Neural crest cell (in vitro differentiated cells): ENCODE results near the gene KATNIP. TPM values are rescaled to one million over a fixed set of nuclear protein-coding genes. Genes with fewer than 3 reads are reported as not detected.

ENCODE experiments used
- DNase-seq: peaks from one replicate; pipeline ENCODE4 v3.0.0; 2021; ENCODE audit warnings: low read depth, mixed read lengths, low spot score
- H3K27ac Mint-ChIP-seq: one replicate; pipeline ENCODE4 v1.8.0; 2021; ENCODE audit warnings: mild to moderate bottlenecking, mixed read lengths; ENCODE audit not compliant: unreplicated experiment
- H3K27me3 Mint-ChIP-seq: 2 replicates; pipeline ENCODE4 v1.8.0; 2021; ENCODE audit warnings: low read depth, mild to moderate bottlenecking, mixed read lengths
- H3K36me3 Mint-ChIP-seq: 2 replicates; pipeline ENCODE4 v1.8.0; 2021; ENCODE audit warnings: low read depth, mild to moderate bottlenecking, mixed read lengths
- H3K4me1 Mint-ChIP-seq: 2 replicates; pipeline ENCODE4 v1.8.0; 2021; ENCODE audit warnings: mixed read lengths
- H3K4me3 Mint-ChIP-seq: one replicate; pipeline ENCODE4 v1.8.0; 2021; ENCODE audit warnings: mild to moderate bottlenecking, mixed read lengths
- H3K9me3 Mint-ChIP-seq: 2 replicates; pipeline ENCODE4 v1.8.0; 2021; ENCODE audit warnings: mixed read lengths
- total RNA-seq: library from RNA; stranded (reverse); gene quantifications from 2 replicates; pipeline ENCODE4 v1.2.1, GENCODE V29; 2021
- TF ChIP-seq, protein P1 (sequence below): fragments of 200-600 bp; sonication (generic); conservative IDR thresholded peaks from 2 replicates; pipeline ENCODE4 v1.5.0; 2021; ENCODE audit warnings: antibody characterized with exemption, mild to moderate bottlenecking

The KATNIP gene
- total RNA-seq, 1 donor from 2014 or later: 27.6 TPM

DNA sequence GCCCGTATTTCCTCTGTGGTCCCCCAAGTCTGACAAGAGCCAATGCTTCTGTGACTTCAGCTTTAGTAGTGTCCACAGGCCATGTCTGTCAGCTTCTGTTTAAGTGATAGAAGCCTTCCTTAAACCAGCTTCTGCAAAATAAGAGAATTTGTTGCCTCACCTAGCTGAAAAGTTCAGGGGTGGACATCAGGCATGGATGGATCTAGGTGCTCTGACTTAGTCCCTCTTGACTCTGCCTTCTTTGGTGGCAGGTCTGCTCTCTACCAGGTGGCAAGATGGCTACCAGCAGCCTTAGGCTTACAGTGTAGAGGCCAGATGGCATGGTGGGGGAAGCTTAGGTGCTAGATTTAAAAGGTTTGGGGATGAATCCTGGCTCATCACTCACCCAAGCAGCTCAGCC lies 33.7 kb downstream of the KATNIP start:
- no peak overlapping the region for H3K4me3 Mint-ChIP-seq
- no peaks in the 10 kb centered on the region for H3K9me3 Mint-ChIP-seq
- TF ChIP-seq, protein P1, sequence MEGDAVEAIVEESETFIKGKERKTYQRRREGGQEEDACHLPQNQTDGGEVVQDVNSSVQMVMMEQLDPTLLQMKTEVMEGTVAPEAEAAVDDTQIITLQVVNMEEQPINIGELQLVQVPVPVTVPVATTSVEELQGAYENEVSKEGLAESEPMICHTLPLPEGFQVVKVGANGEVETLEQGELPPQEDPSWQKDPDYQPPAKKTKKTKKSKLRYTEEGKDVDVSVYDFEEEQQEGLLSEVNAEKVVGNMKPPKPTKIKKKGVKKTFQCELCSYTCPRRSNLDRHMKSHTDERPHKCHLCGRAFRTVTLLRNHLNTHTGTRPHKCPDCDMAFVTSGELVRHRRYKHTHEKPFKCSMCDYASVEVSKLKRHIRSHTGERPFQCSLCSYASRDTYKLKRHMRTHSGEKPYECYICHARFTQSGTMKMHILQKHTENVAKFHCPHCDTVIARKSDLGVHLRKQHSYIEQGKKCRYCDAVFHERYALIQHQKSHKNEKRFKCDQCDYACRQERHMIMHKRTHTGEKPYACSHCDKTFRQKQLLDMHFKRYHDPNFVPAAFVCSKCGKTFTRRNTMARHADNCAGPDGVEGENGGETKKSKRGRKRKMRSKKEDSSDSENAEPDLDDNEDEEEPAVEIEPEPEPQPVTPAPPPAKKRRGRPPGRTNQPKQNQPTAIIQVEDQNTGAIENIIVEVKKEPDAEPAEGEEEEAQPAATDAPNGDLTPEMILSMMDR: no peak
- H3K36me3 Mint-ChIP-seq: peaks cover 11% of the 10 kb centered on the region
- no peaks in the 10 kb centered on the region for H3K27me3 Mint-ChIP-seq
- H3K27ac Mint-ChIP-seq: no peak overlapping the region
- DNase-seq: no peak
- no peaks in the 10 kb centered on the region for H3K4me1 Mint-ChIP-seq

DNA sequence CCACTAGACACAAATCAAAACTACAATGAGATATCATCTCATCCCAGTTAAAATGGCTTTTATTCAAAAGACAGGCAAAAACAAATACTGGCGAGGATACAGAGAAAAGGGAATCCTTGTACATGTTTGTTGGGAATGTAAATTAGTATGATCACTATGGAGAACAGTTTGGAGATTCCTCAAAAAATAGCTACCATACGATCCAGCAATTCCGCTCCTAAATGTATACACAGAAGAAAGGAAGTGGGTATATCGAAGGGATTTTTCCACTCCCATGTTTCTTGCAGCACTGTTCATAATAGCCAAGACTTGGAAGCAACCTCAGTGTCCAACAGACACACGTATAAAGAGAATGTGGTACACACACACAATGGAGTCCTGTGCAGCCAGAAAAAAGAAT lies 35.3 kb downstream of the KATNIP start:
- no peaks in the 10 kb centered on the region for H3K9me3 Mint-ChIP-seq
- no peak for DNase-seq
- TF ChIP-seq, protein P1: no peak
- H3K4me3 Mint-ChIP-seq: no peak overlapping the region
- no peaks in the 10 kb centered on the region for H3K4me1 Mint-ChIP-seq
- H3K27ac Mint-ChIP-seq: no peak overlapping the region
- peaks cover 11% of the 10 kb centered on the region for H3K36me3 Mint-ChIP-seq
- no peaks in the 10 kb centered on the region for H3K27me3 Mint-ChIP-seq

DNA sequence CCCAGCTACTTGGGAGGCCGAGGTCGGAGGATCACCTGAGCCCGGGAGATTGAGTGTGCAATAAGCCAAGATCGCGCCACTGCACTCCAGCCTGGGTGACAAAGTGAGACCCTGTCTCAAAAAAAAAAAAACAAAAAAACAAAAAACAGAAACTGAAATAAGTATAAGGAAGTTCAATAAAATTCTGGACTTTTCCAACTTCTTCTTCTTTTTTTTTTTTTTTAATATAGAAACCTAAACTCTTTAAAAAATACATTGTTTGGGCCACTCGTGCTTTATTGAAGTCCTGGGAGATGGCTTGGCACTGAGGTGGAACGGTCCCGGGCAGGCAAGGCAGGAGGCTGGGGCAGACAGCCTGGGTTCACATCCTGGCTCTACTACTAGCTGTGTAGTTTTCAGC lies 36.8 kb downstream of the KATNIP start:
- Mint-ChIP-seq H3K9me3 (no peaks in the 10 kb centered on the region), H3K4me3 (no peak overlapping the region), H3K27me3 (no peaks in the 10 kb centered on the region), H3K36me3 (peaks cover 11% of the 10 kb centered on the region), H3K27ac (no peak overlapping the region), H3K4me1 (no peaks in the 10 kb centered on the region)
- DNase-seq: no peak
- TF ChIP-seq, protein P1: no peak

DNA sequence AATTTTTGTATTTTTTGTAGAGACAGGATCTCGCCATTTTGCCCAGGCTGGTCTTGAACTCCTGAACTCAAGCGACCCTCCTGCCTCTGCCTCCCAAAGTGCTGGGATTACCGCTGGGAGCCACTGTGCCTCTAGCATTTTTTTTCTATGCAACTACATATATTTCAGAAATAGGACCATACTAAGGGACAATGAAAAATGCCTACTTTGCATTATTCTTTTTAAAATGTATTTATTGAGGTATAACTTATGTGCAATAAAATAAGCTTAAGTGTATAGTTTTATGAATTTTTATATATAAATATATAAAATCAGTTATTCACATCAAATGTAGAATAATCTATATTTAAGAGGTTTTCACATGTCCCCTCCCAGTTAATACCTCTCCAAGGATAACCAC lies 38.1 kb downstream of the KATNIP start:
- Mint-ChIP-seq H3K4me1 (no peaks in the 10 kb centered on the region), H3K36me3 (peaks cover 10% of the 10 kb centered on the region), H3K27ac (no peak overlapping the region), H3K27me3 (no peaks in the 10 kb centered on the region), H3K9me3 (no peaks in the 10 kb centered on the region), H3K4me3 (no peak overlapping the region)
- DNase-seq: no peak
- TF ChIP-seq, protein P1: no peak

DNA sequence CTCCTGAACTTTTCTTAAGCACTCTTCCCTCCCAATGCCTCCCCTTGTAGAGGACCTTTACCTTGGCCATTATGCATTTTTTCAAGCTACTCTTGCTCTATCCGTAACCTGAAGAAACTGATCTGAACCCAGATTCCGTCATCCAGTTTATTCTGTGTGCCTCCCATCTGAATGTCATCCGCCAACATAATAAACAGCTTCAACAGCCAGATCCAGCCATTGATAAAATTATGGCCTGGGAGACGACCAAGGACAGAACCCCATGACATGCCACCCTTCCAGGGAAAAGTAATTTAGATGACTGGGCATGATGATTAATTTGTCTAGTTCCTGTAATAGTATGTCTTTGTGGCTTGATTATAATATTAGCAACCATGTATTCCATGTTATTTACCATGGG lies 41.9 kb downstream of the KATNIP start:
- TF ChIP-seq, protein P1: no peak
- no peak for DNase-seq
- H3K9me3 Mint-ChIP-seq: no peaks in the 10 kb centered on the region
- no peak overlapping the region for H3K27ac Mint-ChIP-seq
- H3K36me3 Mint-ChIP-seq: peaks cover 2% of the 10 kb centered on the region
- H3K27me3 Mint-ChIP-seq: no peaks in the 10 kb centered on the region
- H3K4me3 Mint-ChIP-seq: no peak overlapping the region
- H3K4me1 Mint-ChIP-seq: peaks cover 12% of the 10 kb centered on the region

DNA sequence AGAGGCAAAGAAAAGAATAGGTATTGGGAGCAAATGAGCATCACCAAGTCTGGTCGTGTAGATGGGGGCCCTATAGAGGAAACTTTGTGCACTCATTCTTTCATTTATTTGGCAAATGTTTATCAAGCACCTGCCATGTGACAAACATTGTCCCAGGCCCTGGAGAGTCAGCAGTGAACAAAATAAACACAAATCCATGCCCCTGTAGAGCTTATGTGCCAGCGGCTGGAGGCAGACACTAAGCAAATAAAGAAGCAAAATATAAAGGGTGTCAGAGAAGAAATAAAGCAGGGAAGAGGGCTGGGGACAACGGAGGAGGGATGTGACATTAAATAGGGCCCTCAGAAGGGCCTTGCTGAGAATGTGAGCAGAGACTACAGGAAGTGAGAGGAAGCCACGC lies 45.5 kb downstream of the KATNIP start:
- no peak overlapping the region for H3K4me3 Mint-ChIP-seq
- H3K4me1 Mint-ChIP-seq: peaks cover 23% of the 10 kb centered on the region
- H3K36me3 Mint-ChIP-seq: peaks cover 2% of the 10 kb centered on the region
- no peak for DNase-seq
- no peaks in the 10 kb centered on the region for H3K27me3 Mint-ChIP-seq
- TF ChIP-seq, protein P1: no peak
- no peaks in the 10 kb centered on the region for H3K9me3 Mint-ChIP-seq
- no peak overlapping the region for H3K27ac Mint-ChIP-seq
